Embryonic facial prominence (tissue), 1 donor: Measurements from ENCODE around the gene ZNF496.

Experiments used
- DNase-seq: peaks from one replicate; pipeline ENCODE4 v3.0.0-alpha.2; 2016; ENCODE audit errors: extremely low spot score

Gene ZNF496

DNA sequence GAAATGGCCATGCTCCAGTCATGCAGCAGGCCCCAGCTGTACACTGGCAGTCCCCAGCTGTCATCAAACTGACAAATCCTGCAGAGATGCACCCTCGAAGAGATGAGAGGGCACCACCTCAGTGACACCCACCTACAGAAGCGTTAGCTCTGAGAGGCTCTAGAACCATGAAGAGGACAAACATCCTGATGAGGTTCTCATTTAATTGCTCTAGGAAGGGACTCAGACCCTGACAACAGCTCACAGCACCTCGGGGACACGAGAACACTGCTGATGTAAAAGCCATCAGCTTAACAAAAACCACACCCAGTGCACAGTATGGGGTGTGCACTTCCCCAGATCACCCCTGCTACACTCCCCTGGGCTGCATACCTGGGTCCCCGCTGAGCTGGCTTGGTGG is 3.4 kb downstream of the ZNF496 start:
- DNase-seq, result no peak

DNA sequence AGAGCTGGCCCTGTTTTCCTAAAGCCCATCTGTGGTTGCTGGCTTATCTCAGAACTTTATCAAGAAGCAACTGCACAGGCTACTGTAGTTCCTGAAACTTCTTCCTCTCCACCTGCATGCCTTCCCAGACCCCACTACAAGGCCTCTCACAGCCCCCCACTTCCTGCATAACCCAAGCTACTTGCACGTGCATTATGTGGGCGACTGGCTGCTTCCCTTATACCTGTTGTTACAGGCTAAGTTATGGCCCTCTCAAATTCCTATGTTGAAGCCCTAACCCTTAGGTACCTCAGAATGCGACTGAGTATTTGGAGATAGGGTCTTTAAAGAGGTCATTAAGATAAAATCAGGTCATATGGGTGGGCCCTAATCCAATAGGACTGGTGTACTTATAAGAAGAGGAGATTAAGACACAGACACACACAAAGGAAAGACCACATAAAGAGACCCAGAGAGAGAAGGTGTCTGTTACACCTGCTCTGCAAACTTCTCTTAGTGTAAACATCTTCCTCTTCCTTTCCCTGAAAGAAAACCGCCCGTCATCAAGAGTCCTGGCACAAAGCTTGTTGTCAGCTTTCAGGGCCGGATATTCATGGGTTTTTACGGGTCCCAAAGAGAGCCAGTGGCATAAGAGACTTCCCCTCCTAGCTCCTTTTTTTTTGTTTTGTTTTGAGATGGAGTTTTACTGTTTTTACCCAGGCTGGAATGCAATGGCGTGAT is 5.1 kb downstream of the ZNF496 start:
- no peak for DNase-seq

DNA sequence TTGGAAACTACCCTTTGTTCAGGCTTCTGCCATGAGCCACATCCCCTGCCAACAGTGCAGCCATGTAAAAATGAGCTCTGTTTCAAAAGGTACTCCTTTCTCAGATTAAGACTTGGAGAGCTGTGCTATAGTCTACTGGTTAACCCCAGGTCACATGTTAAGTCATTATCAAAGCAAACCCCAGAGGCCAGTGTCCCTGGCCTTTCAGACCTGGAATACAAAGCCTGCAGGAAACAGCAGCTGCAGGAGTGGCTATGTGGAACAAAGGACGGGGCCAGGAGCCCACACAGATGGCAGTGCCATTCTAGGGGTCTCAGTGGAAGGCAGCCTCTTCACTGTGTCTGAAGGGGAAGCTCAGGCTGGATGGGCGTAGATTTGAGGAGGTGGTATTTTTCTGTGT is 6.7 kb downstream of the ZNF496 start:
- no peak for DNase-seq

- no peak for DNase-seq
These were observed 7.4 kb downstream of the ZNF496 start for GRCh38 chr1:247324204-247324787.

- DNase-seq, result no peak
These were observed 8.6 kb downstream of the ZNF496 start for GRCh38 chr1:247322849-247323586.

DNA sequence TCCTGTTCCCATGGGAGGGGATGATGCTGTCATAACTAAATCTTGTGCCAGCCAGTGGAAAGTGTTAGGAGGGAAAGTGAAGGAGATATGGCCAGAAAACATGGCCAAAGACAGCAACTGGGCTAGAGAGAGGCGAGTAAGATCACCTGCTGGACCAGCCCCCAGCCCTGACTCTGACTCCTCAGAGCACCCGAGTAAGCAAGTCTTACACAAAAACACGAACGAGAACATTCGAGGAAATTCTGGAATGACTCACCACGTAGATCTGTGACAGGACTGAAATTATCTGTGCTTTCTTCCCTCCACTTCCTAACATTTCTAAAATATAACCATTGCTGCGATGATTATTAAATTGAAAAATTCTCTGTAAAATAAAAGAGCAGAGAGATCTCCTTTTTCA is 9.2 kb downstream of the ZNF496 start:
- no peak for DNase-seq

DNA sequence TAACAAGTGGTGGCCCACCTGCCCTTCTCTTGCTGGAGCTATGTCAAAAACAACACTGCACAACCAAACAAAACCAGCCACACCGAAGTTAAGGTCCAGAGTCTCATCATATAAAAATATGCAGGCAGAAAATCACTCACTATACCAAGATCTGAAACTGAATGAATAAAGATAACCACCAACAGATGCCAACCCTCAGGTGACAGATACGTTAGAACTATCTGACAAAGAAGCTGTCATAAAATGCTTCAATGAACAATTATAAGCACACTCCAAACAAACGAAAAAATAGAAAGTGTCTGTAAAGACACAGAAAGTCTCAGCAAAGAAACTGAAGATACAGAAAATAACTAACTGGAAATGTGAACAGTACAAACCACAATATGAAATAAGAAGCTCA is 14.0 kb downstream of the ZNF496 start:
- no peak for DNase-seq

- no peak for DNase-seq
These were observed 15.0 kb downstream of the ZNF496 start for GRCh38 chr1:247316590-247317197.

DNA sequence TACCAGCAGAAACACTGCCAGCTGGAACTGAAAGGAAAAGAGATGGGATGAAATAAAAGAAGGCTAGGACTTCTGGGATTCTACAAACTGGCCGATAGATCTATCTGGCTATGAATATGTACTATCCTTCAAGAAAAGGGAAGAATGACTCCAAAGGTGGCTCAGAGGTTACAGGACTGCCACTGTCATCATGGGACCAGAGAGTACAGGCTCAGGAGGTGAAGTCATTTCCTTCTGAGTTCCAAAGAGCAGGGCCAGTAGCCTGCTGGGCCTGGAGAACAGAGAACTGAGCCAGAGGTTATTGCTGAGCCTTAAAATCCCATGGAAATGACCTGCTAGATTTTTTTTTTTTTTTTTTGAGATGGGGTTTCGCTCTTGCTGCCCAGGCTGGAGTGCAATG is 27.6 kb downstream of the ZNF496 start:
- no peak for DNase-seq

GRCh38 chr1:247303216-247303615 is 28.5 kb downstream of the ZNF496 start:
- no peak for DNase-seq

DNA sequence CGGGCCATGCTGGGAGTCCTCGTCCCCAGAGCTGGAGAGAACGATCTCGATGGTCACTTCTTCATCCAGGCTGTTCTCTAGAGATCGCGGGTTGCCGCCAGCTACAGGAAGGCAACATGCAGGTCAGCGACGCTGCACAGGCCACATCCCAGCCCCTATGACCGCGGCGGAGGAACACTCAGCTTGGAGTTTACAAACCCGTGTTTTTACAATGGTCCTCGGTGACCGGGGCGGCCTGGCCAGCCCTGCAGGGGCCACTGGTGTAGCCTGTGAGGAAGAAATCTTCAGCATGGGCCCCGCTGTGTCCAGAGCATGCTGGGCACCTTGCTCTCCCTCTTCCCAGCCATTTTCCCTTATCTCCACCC is 30.5 kb downstream of the ZNF496 start:
- no peak for DNase-seq

GRCh38 chr1:247300491-247301175 is 31.0 kb downstream of the ZNF496 start:
- DNase-seq, result no peak

DNA sequence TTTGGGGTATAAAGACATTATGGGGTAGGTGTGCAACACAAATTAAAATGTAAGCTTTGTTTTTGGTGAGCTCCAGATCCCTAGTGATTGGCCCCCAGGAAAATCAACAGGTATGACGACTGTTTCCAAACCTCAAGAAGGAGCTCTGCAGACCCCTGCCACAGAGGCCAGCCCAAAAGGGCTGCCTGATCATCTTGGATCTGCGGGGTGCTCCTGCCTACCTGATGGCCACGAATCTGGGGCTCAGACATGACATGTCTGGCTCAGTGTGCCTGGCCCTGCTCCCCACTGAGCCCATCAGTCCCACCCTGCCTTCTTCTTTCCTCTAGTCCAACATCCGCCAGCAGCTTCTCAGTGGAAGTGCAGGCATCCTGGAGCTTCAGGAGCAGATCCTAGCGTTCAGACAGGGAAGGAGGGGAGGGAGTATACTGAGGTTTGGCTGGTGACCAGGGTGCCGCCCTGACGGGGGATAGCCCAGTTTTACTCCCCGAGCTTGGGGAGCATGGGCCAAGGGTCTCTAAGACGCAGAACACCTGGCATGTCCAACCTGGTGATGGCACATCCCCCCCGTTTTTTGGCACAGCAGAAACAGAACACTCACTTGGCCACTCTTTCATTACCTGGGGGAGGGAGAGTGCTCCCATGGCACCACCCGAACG is 31.8 kb downstream of the ZNF496 start:
- no peak for DNase-seq

DNA sequence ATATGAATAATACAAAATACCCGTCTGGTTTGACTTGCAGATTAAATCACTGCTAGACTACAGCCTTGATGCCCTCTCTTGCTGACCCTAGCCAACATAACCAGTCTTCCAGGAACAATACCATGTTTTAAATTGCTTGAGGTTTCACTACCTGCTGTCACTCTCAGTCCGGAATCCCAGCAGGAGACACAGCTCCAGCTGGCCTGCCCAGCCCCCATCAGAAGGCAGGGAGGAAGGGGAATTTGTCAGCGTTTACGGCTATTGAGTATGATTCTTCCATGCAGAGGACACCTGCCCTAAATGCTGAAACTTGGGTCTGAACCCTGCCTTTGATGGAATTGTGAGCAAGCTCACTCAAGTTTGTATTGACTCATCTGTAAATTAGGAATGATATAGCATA is 33.0 kb downstream of the ZNF496 start:
- DNase-seq, result no peak

DNA sequence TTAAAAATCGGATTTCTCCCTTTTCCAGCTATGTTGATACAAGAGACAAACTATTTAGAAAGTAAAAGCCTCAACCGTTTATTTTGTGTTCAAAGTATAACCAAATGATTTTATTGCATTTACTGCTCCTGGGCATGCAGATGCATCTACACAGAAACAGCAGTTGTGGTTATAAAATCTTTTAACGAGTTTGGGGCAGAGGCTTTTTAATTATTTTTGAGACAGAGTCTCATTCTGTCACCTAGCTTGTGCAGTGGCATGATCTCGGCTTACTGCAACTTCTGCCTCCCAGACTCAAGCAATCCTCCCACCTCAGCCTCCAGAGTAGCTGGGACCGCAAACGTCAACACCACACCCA is 33.6 kb downstream of the ZNF496 start:
- no peak for DNase-seq

GRCh38 chr1:247297263-247298123 is 34.2 kb downstream of the ZNF496 start:
- DNase-seq, result no peak

GRCh38 chr1:247296599-247297180 is 35.0 kb downstream of the ZNF496 start:
- no peak for DNase-seq

DNA sequence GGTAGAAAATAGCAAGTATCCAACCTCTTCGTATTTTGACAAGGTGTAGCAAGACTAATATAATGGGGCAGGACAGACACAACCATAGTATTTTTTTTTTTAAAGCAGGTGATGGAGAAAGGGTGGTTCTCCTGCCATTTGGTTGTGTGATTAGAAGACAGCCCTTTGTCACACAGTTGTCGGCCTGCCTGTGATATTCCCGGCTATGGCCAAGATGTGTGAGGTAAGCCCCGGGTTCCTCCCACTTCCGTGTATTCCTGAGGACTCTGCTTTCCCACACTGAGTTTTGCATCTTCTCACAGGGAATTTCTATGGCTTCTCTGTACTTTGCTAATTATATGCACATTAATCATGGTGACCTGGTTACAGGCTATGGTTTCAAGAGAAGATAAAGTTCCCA is 35.9 kb downstream of the ZNF496 start:
- no peak for DNase-seq

GRCh38 chr1:247295274-247295684 is 36.4 kb downstream of the ZNF496 start:
- DNase-seq, result no peak

DNA sequence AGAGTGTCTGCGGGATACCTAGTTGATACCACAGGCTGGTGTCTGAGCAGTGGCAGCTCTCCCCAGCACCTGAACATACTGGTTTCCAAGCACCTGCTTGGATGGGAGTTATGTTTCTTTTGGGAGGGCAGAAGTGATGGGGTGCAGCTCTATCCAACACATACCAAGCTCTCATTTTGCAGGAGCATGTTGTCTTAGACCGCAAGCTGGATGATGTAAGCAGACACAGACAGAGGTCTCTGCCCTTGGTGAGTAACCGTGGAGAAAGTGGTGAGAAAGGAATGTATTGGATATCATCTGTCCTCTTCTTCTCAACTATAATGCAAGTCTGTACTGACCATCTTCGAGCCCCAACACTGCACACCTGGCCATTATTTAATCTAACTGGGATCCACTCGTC is 37.4 kb downstream of the ZNF496 start:
- DNase-seq, result no peak
